ENCODE results near the gene VDR. TPM values are rescaled to one million over a fixed set of nuclear protein-coding genes. Genes with fewer than 3 reads are reported as not detected.
A peak's percentile ranks its signal among the peaks of the same experiment; 100 is the strongest.

VDR gene
- total RNA-seq, 3 donors from 2014 or later (not counting 1 experiment from before 2014, with no cell fraction given) = 1.1 to 2.5 (median 1.6) TPM

- Mint-ChIP-seq H3K27me3 (ENCODE audit: low read depth in 2 of 2) (no peaks in the 10 kb centered on the region), H3K9me3 (no peaks in the 10 kb centered on the region), H3K27ac (peak overlapping the region; percentile 79 to 82), H3K4me1 (peaks cover 43 to 52% of the 10 kb centered on the region in 2 donors), H3K4me3 (peak overlapping the region; percentile 55), H3K36me3 (no peaks in the 10 kb centered on the region)
- DNase-seq = peak in 1 of 2 donors; percentile 25
- WGBS (ENCODE audit: insufficient coverage) = 37% methylated on average over 8 of the region's 8 CpGs
- no peaks in the 10 kb centered on the region for H3K9me3 ChIP-seq (ENCODE audit: control insufficient read depth, insufficient read depth, low read length)
- intact Hi-C loops (cut with micrococcal nuclease) = no loop called here
- no peaks in the 10 kb centered on the region for H3K27me3 ChIP-seq (ENCODE audit: control insufficient read depth, insufficient read depth, low read length)
- peak; percentile 77 to 85 (median 81) for ATAC-seq
- peaks cover 41% of the 10 kb centered on the region for H3K4me1 ChIP-seq (ENCODE audit: control insufficient read depth, insufficient read depth, low read length)
- H3K4me3 ChIP-seq (ENCODE audit: low read length) = no peak overlapping the region
- TF ChIP-seq CTCF (IDR thresholded peaks at IDR 0.05) = no peak
- no peaks in the 10 kb centered on the region for H3K36me3 ChIP-seq (ENCODE audit: control insufficient read depth, insufficient read depth, low read length)
- H3K27ac ChIP-seq (ENCODE audit: low read length) = peak overlapping the region; percentile 38
Observed at GRCh38 chr12:47834199-47834903, 70.4 kb downstream of the VDR start.

DNA sequence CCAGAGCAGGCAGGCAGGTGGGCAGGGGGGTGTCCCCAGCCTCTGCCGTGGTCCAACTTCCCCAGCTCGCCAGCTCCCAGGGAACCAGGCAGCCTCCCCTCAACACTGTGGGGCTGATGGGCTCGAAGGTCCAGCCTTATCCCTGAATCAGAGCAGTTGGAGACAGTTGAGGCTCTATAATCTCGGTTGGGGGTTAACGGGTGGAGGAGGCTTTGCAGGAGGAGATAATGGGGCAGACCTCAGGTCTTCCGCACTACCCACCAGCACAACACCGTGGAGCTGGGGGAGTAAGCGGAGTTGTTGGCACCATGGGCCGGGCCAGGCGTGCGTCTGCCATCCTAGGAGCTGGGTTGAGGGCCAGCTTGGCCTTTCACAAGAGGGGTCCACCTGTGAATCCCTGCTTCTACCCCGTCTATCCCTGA lies 71.2 kb downstream of the VDR start:
- no peaks in the 10 kb centered on the region for H3K9me3 ChIP-seq (ENCODE audit: control insufficient read depth, insufficient read depth, low read length)
- peak overlapping the region; percentile 79 to 82 for H3K27ac Mint-ChIP-seq
- 91% methylated on average over 12 of the region's 12 CpGs for WGBS (ENCODE audit: insufficient coverage)
- no peaks in the 10 kb centered on the region for H3K36me3 ChIP-seq (ENCODE audit: control insufficient read depth, insufficient read depth, low read length)
- no peaks in the 10 kb centered on the region for H3K9me3 Mint-ChIP-seq
- H3K4me3 ChIP-seq (ENCODE audit: low read length) = no peak overlapping the region
- intact Hi-C loops (cut with micrococcal nuclease) = no loop called here
- no peaks in the 10 kb centered on the region for H3K27me3 Mint-ChIP-seq (ENCODE audit: low read depth in 2 of 2)
- peaks cover 47% of the 10 kb centered on the region for H3K4me1 ChIP-seq (ENCODE audit: control insufficient read depth, insufficient read depth, low read length)
- DNase-seq = no peak
- no peak overlapping the region for H3K27ac ChIP-seq (ENCODE audit: low read length)
- ATAC-seq = no peak
- H3K4me3 Mint-ChIP-seq = peak overlapping the region; percentile 55
- H3K4me1 Mint-ChIP-seq = peaks cover 43 to 58% of the 10 kb centered on the region in 2 donors
- no peaks in the 10 kb centered on the region for H3K36me3 Mint-ChIP-seq
- H3K27me3 ChIP-seq (ENCODE audit: control insufficient read depth, insufficient read depth, low read length) = no peaks in the 10 kb centered on the region
- no peak for TF ChIP-seq CTCF (IDR thresholded peaks at IDR 0.05)

DNA sequence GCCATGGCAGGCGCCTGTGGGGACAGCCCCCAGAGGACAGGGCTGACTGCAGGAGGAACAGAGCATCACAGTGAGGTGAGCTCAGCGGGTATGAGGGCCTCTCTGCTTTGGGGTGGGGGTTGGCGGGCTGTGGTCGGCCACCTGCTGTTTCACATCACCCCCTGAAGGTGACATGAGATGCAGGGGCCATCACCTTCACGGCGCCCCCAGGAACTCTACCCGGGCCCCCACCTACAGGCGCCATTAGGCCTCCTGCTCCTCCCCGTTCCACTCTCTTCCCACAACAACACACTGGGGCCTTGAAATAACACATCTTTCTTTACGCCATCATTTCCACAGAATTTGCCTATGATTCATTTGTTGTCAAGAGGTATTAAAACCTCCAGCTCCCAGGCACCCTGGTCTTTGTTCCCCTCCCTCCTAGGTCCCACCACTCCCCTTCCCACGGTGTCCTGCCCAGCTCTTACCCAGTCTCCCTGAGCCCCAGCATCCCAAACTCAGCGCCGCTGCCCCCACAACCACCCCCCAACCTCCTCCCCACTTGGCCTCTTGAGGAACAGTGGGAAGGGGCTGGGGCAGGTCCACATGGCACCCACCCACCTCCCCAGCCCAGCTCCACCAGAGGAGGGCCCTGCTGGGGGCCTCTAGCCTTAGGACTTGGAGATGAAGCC lies 72.4 kb downstream of the VDR start:
- peak in 1 of 2 donors; percentile 38 for DNase-seq
- Histone ChIP-seq H3K36me3 (ENCODE audit: control insufficient read depth, insufficient read depth, low read length) (no peaks in the 10 kb centered on the region), H3K9me3 (ENCODE audit: control insufficient read depth, insufficient read depth, low read length) (no peaks in the 10 kb centered on the region), H3K4me3 (ENCODE audit: low read length) (no peak overlapping the region), H3K4me1 (ENCODE audit: control insufficient read depth, insufficient read depth, low read length) (peaks cover 50% of the 10 kb centered on the region), H3K27ac (ENCODE audit: low read length) (peak overlapping the region; percentile 11), H3K27me3 (ENCODE audit: control insufficient read depth, insufficient read depth, low read length) (no peaks in the 10 kb centered on the region)
- intact Hi-C loops (cut with micrococcal nuclease) = no loop called here
- peak overlapping the region in 1 of 2 donors; percentile 82 for H3K27ac Mint-ChIP-seq
- H3K36me3 Mint-ChIP-seq = no peaks in the 10 kb centered on the region
- H3K9me3 Mint-ChIP-seq = no peaks in the 10 kb centered on the region
- H3K4me3 Mint-ChIP-seq = no peak overlapping the region
- H3K27me3 Mint-ChIP-seq (ENCODE audit: low read depth in 2 of 2) = no peaks in the 10 kb centered on the region
- TF ChIP-seq CTCF (IDR thresholded peaks at IDR 0.05) = no peak
- 68% methylated on average over 13 of the region's 13 CpGs for WGBS (ENCODE audit: insufficient coverage)
- no peak for ATAC-seq
- peaks cover 38 to 53% of the 10 kb centered on the region in 2 donors for H3K4me1 Mint-ChIP-seq

Data from natural killer cell (primary cell).